ENCODE results near the gene CYP27B1. TPM values are rescaled to one million over a fixed set of nuclear protein-coding genes. Genes with fewer than 3 reads are reported as not detected.

CYP27B1 gene
- total RNA-seq, 1 experiment from 2014 or later: 11.6 TPM

DNA sequence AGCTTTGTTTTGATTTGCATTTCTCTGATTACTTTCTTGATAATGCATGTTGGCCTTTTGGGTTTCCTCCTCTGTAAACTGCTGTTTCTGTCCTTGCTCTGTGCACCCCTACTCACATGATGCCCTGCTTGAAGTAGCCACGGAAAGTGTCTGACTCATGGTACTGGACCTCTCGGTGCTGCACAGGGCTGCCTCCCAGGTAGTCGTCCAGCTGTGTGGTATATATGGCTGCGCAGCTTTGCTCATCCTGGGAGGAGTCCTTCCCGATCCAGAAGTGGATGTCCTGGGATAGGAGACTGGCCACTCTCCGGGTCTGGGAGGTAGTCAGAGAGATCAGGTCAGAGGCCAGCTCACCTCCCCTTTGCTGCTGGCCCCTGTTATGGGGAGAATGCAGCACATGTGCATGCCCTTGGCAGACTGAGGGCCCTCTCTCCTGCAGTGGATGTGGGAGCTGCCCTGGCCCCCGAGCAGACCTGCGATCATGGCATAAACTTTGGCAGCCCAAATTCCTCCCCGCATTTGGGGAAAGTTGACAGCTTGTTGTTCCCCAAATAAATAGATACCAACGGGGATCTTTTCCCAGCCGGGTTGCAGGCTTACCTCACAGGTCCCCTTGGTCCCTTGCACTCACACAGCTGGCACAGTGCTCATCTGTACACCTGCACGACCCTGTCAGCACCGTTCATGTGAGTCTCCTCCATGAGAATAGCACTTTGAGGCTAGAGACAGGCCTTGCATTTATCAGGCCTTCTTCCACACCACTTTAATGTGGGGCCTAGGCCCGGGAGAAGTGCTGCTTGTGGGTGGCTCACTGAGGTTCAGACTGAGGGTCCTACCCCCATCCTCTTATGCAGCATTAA, 46.5 kb upstream of the CYP27B1 start:
- Histone ChIP-seq H2AFZ (ENCODE audit: low read depth, low read length, poor library complexity, severe bottlenecking) (no peak overlapping the region), H3K4me2 (ENCODE audit: low read length) (no peak overlapping the region), H3K9me3 (ENCODE audit: control insufficient read depth in 1 of 2, insufficient read depth in 1 of 2, low read depth in 1 of 2, low read length in 2 of 2) (no peaks in the 10 kb centered on the region), H3K79me2 (ENCODE audit: insufficient read depth, low read length) (no peaks in the 10 kb centered on the region), H3K36me3 (ENCODE audit: control insufficient read depth in 1 of 2, insufficient read depth in 2 of 2, low read length in 2 of 2) (no peaks in the 10 kb centered on the region), H4K20me1 (ENCODE audit: insufficient read depth) (no peaks in the 10 kb centered on the region), H3K9me2 (ENCODE audit: insufficient read depth) (no peaks in the 10 kb centered on the region), H3K27me3 (ENCODE audit: insufficient read depth, low read length) (no peaks in the 10 kb centered on the region), H3K4me3 (replicated peaks in 1 of 2; ENCODE audit: low read depth in 1 of 2, low read length in 2 of 2) (no peak overlapping the region), H3K27ac (ENCODE audit: low read depth, low read length) (no peak overlapping the region), H3K4me1 (ENCODE audit: control insufficient read depth in 1 of 2, insufficient read depth in 2 of 2, low read length in 2 of 2) (peaks cover 0 to 13% of the 10 kb centered on the region in 2 experiments; a peak in 2 of 4 replicates), H3K9ac (ENCODE audit: low read length) (no peak overlapping the region)
- ATAC-seq: no peak
- CTCF ChIA-PET: no interaction called here
- intact Hi-C loops (cut with micrococcal nuclease): no loop called here
- RAD21 ChIA-PET (ENCODE audit: low non-redundant PET in 1 of 2, low total read pairs in 2 of 2, uncharacterized antibody in 2 of 2, unreplicated experiment in 2 of 2): no interaction called here
- DNase-seq (ENCODE audit: low read depth, low spot score): no peak
- POLR2A ChIA-PET: interaction anchor here (0.6 kb wide), 1 partner anchor 30 kb away, joined by 3 read pairs; no protein-coding TSS in a partner anchor
- BruUV-seq (replicated peaks): no TSS peak
- no peak for TF ChIP-seq ELF1 (IDR thresholded peaks at IDR 0.05; ENCODE audit: borderline replicate concordance, low read depth)
- no peak for TF ChIP-seq ZNF274 (IDR thresholded peaks at IDR 0.05; ENCODE audit: low read depth, low read length)
- TF ChIP-seq, protein P1, sequence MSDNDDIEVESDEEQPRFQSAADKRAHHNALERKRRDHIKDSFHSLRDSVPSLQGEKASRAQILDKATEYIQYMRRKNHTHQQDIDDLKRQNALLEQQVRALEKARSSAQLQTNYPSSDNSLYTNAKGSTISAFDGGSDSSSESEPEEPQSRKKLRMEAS (IDR thresholded peaks at IDR 0.05): no peak
- TF ChIP-seq SRF (IDR thresholded peaks at IDR 0.05; ENCODE audit: low read depth): no peak
- TF ChIP-seq, protein P2, sequence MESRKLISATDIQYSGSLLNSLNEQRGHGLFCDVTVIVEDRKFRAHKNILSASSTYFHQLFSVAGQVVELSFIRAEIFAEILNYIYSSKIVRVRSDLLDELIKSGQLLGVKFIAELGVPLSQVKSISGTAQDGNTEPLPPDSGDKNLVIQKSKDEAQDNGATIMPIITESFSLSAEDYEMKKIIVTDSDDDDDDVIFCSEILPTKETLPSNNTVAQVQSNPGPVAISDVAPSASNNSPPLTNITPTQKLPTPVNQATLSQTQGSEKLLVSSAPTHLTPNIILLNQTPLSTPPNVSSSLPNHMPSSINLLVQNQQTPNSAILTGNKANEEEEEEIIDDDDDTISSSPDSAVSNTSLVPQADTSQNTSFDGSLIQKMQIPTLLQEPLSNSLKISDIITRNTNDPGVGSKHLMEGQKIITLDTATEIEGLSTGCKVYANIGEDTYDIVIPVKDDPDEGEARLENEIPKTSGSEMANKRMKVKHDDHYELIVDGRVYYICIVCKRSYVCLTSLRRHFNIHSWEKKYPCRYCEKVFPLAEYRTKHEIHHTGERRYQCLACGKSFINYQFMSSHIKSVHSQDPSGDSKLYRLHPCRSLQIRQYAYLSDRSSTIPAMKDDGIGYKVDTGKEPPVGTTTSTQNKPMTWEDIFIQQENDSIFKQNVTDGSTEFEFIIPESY (IDR thresholded peaks at IDR 0.05; ENCODE audit: extremely low read depth, insufficient replicate concordance, low read length): no peak
- TF ChIP-seq CBX3 (IDR thresholded peaks at IDR 0.05; ENCODE audit: low read depth): no peak
- TF ChIP-seq RAD21 (IDR thresholded peaks at IDR 0.05; ENCODE audit: low read depth): no peak
- no peak for TF ChIP-seq POLR2AphosphoS5 (IDR thresholded peaks at IDR 0.05; ENCODE audit: low read depth, low read length)
- TF ChIP-seq SIN3A (IDR thresholded peaks at IDR 0.05; ENCODE audit: low read depth): no peak
- no peak for TF ChIP-seq EZH2 (IDR thresholded peaks at IDR 0.05)
- TF ChIP-seq CEBPB (IDR thresholded peaks at IDR 0.05; ENCODE audit: low read depth): no peak
- no peak for TF ChIP-seq JUND (IDR thresholded peaks at IDR 0.05)
- TF ChIP-seq POLR2A (IDR thresholded peaks at IDR 0.05; ENCODE audit: borderline replicate concordance, extremely low read depth, insufficient read depth, insufficient read length): no peak
- TF ChIP-seq TCF7L2 (IDR thresholded peaks at IDR 0.05; ENCODE audit: borderline replicate concordance, extremely low read depth, insufficient read depth, insufficient read length): no peak
- TF ChIP-seq, protein P3, sequence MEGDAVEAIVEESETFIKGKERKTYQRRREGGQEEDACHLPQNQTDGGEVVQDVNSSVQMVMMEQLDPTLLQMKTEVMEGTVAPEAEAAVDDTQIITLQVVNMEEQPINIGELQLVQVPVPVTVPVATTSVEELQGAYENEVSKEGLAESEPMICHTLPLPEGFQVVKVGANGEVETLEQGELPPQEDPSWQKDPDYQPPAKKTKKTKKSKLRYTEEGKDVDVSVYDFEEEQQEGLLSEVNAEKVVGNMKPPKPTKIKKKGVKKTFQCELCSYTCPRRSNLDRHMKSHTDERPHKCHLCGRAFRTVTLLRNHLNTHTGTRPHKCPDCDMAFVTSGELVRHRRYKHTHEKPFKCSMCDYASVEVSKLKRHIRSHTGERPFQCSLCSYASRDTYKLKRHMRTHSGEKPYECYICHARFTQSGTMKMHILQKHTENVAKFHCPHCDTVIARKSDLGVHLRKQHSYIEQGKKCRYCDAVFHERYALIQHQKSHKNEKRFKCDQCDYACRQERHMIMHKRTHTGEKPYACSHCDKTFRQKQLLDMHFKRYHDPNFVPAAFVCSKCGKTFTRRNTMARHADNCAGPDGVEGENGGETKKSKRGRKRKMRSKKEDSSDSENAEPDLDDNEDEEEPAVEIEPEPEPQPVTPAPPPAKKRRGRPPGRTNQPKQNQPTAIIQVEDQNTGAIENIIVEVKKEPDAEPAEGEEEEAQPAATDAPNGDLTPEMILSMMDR (IDR thresholded peaks at IDR 0.05 in 2 of 3, conservative IDR thresholded peaks at IDR 0.05 in 1 of 3; ENCODE audit: borderline replicate concordance in 1 of 3, insufficient read depth in 1 of 3, low read depth in 2 of 3, low read length in 2 of 3): no peak
- TF ChIP-seq EZH2phosphoT487 (IDR thresholded peaks at IDR 0.05; ENCODE audit: borderline replicate concordance): no peak
- TF ChIP-seq, protein P4, sequence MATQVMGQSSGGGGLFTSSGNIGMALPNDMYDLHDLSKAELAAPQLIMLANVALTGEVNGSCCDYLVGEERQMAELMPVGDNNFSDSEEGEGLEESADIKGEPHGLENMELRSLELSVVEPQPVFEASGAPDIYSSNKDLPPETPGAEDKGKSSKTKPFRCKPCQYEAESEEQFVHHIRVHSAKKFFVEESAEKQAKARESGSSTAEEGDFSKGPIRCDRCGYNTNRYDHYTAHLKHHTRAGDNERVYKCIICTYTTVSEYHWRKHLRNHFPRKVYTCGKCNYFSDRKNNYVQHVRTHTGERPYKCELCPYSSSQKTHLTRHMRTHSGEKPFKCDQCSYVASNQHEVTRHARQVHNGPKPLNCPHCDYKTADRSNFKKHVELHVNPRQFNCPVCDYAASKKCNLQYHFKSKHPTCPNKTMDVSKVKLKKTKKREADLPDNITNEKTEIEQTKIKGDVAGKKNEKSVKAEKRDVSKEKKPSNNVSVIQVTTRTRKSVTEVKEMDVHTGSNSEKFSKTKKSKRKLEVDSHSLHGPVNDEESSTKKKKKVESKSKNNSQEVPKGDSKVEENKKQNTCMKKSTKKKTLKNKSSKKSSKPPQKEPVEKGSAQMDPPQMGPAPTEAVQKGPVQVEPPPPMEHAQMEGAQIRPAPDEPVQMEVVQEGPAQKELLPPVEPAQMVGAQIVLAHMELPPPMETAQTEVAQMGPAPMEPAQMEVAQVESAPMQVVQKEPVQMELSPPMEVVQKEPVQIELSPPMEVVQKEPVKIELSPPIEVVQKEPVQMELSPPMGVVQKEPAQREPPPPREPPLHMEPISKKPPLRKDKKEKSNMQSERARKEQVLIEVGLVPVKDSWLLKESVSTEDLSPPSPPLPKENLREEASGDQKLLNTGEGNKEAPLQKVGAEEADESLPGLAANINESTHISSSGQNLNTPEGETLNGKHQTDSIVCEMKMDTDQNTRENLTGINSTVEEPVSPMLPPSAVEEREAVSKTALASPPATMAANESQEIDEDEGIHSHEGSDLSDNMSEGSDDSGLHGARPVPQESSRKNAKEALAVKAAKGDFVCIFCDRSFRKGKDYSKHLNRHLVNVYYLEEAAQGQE (IDR thresholded peaks at IDR 0.05; ENCODE audit: low read depth): no peak
- no peak for TF ChIP-seq EGR1 (IDR thresholded peaks at IDR 0.05; ENCODE audit: low read depth)
- no peak for TF ChIP-seq SP1 (IDR thresholded peaks at IDR 0.05; ENCODE audit: low read depth)

All from HCT116 (cell line).